SK-N-SH treated with all-trans-retinoic acid at 6 μM for 48 hours (cell line): ENCODE measurements around the gene MYO9A.

Source experiments
- ARNTL ChIP-seq: fragments of 450-650 bp; formaldehyde crosslinking; IDR thresholded peaks from 2 replicates; pipeline ENCODE4 v1.5.0; 2020; ENCODE audit warnings: low read depth, mild to moderate bottlenecking, moderate library complexity, borderline replicate concordance
- BACH2 ChIP-seq: fragments of 250-450 bp; sonication (Bioruptor Pico); IDR thresholded peaks from 2 replicates; pipeline ENCODE4 v1.9.0; 2021; ENCODE audit warnings: mild to moderate bottlenecking, borderline replicate concordance
- CSDC2 ChIP-seq: fragments of 250-450 bp; sonication (Bioruptor Pico); IDR thresholded peaks from 2 replicates; pipeline ENCODE4 v1.5.0; 2020; ENCODE audit warnings: mild to moderate bottlenecking, moderate library complexity
- CSRNP3 ChIP-seq: fragments of 250-450 bp; sonication (Bioruptor Pico); IDR thresholded peaks from 2 replicates; pipeline ENCODE4 v1.5.1; 2021; ENCODE audit warnings: mild to moderate bottlenecking, moderate library complexity
- GLIS3 ChIP-seq: fragments of 250-450 bp; sonication (Bioruptor Pico); IDR thresholded peaks from 2 replicates; pipeline ENCODE4 v1.5.0; 2020; ENCODE audit warnings: mild to moderate bottlenecking, moderate library complexity
- PATZ1 ChIP-seq: fragments of 250-450 bp; sonication (Bioruptor Pico); IDR thresholded peaks from 2 replicates; pipeline ENCODE4 v1.8.0; 2020; ENCODE audit warnings: mild to moderate bottlenecking, moderate library complexity, borderline replicate concordance
- ZC3H10 ChIP-seq: fragments of 250-450 bp; sonication (Bioruptor Pico); IDR thresholded peaks from 2 replicates; pipeline ENCODE4 v1.5.1; 2021; ENCODE audit warnings: mild to moderate bottlenecking, moderate library complexity
- ZFP30 ChIP-seq: fragments of 450-650 bp; formaldehyde crosslinking; IDR thresholded peaks from 2 replicates; pipeline ENCODE4 v1.5.0; 2022; ENCODE audit warnings: mild to moderate bottlenecking, moderate library complexity
- ZNF8 ChIP-seq: fragments of 450-650 bp; formaldehyde crosslinking; IDR thresholded peaks from 2 replicates; pipeline ENCODE4 v1.5.0; 2020; ENCODE audit warnings: mild to moderate bottlenecking, moderate library complexity

GRCh38 chr15:72118017-72118978, at the start of gene MYO9A, which contains the start of gene SENP8:
- TF ChIP-seq ZC3H10 (CRISPR knock-in tag): no peak
- TF ChIP-seq GLIS3 (CRISPR knock-in tag): no peak
- TF ChIP-seq CSRNP3 (CRISPR knock-in tag): no peak
- no peak for TF ChIP-seq ZFP30 (CRISPR knock-in tag)
- TF ChIP-seq PATZ1 (CRISPR knock-in tag): no peak
- no peak for TF ChIP-seq ZNF8 (CRISPR knock-in tag)
- no peak for TF ChIP-seq ARNTL (CRISPR knock-in tag)
- no peak for TF ChIP-seq BACH2
- TF ChIP-seq CSDC2 (CRISPR knock-in tag): no peak
